Measurements from ENCODE around the gene FUBP3.

DNA sequence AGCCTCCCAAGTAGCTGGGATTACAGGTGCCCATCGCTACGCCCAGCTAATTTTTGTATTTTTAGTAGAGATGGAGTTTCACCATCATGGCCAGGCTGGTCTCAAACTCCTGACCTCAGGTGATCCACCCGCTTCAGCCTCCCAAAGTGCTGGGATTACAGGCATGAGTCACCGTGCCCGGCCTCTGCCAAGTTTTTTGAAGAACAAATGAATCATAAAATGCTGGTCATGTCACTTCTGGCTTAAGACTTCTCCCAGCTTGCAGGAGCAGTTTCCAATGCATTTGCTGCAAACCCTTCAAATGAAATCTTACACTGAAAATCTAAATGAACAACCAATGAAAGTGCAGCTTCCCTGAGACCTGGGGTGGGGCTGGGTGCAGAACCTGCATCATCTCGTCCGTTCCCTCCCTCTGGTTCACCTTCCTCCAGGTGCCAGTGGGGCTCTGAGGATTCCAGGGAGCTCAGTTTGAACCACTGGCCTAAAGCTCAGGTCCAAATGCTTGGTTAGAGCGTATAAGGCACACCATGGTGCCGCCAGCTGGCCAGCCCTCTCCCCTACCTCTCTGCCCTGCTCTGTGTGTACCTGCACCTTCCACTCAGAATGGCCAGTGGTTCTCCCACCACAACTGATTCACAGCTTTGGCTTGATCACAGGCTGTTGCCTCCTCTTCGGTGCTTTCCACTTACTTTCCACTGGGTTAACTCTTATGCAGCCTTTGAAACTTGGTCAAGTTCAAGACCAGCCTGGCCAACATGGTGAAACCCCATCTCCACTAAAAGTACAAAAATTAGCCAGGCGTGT, 39.8 kb upstream of the FUBP3 start:
- no peak for TF ChIP-seq POLR2A (IDR thresholded peaks at IDR 0.05)
- no peak for TF ChIP-seq EP300 (IDR thresholded peaks at IDR 0.05)

All from stomach (tissue), 4 donors.